IPS-20b (cell line): ENCODE measurements around the gene POFUT1.

Experiments
- H3K27ac ChIP-seq: one replicate; pipeline ENCODE4 v1.5.1; 2013; ENCODE audit warnings: low read length
- H3K27me3 ChIP-seq: 2 replicates; pipeline ENCODE4 v1.6.1; 2013; ENCODE audit warnings: mild to moderate bottlenecking, low read length, inconsistent platforms; ENCODE audit not compliant: insufficient read depth
- H3K36me3 ChIP-seq: 2 replicates; pipeline ENCODE4 v1.6.1; 2013; ENCODE audit warnings: low read depth, mild to moderate bottlenecking, inconsistent platforms, low read length, moderate library complexity; ENCODE audit not compliant: insufficient read depth
- H3K4me1 ChIP-seq: 2 replicates; pipeline ENCODE4 v1.6.1; 2013; ENCODE audit warnings: mild to moderate bottlenecking, control low read depth, inconsistent platforms, low read length, moderate library complexity; ENCODE audit not compliant: insufficient read depth
- H3K4me3 ChIP-seq: 2 replicates; pipeline ENCODE4 v1.5.1; 2013; ENCODE audit warnings: mild to moderate bottlenecking, low read length, inconsistent platforms
- H3K9ac ChIP-seq: 2 replicates; pipeline ENCODE4 v1.6.1; 2013; ENCODE audit warnings: low read depth, mild to moderate bottlenecking, inconsistent platforms, low read length, moderate library complexity
- H3K9me3 ChIP-seq: 2 replicates; pipeline ENCODE4 v1.6.1; 2013; ENCODE audit warnings: mild to moderate bottlenecking, low read depth, low read length, inconsistent platforms; ENCODE audit not compliant: insufficient read depth

POFUT1 gene

DNA sequence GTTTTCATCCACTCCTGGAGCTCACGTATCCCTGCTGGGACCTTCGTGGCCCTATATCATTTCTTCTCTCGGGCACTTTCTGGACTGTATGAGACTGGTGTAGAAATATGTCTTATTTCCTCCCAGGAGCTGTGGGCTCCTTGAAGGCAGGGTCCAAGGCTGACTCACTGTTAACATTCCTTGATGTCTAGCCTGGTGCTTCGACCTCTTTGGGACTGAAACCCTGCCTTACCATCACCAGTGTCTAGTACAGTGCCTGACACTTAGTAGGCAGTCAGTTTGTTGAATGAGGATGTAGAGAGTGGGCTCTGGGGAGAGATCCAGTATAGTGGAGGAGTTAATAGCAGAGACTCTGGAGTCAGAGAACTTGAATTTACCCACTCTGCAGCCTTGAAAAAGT, 23.6 kb downstream of the POFUT1 start:
- H3K27ac ChIP-seq: no peak overlapping the region
- H3K9me3 ChIP-seq: no peaks in the 10 kb centered on the region

DNA sequence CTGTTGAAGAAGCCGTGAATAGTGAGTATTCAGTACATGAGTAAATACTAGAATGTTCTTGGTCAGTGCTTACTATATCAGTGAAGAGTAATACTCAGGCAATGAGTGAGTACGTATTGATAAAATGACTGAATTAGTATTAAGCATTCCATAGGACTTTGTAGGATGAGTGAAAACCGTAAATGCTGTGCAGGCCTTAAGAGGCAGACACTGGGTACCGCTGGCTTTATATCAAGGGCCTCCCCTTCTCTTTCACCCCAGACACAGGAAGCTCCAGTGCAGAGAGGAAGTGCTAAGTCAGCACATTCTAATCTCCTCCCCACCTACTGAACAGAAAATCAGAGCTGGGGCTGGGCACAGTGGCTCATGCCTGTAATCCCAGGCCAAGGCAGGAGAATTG, 24.2 kb downstream of the POFUT1 start:
- Histone ChIP-seq H3K4me3 (no peak overlapping the region), H3K27ac (no peak overlapping the region), H3K4me1 (no peaks in the 10 kb centered on the region), H3K36me3 (peaks cover 84% of the 10 kb centered on the region), H3K9me3 (no peaks in the 10 kb centered on the region), H3K27me3 (no peaks in the 10 kb centered on the region), H3K9ac (no peak overlapping the region)

More for the DNA sequence above, 23.6 kb downstream of the POFUT1 start:
- Histone ChIP-seq H3K9ac (no peak overlapping the region), H3K27me3 (no peaks in the 10 kb centered on the region), H3K36me3 (peaks cover 89% of the 10 kb centered on the region), H3K4me3 (no peak overlapping the region), H3K4me1 (no peaks in the 10 kb centered on the region)

DNA sequence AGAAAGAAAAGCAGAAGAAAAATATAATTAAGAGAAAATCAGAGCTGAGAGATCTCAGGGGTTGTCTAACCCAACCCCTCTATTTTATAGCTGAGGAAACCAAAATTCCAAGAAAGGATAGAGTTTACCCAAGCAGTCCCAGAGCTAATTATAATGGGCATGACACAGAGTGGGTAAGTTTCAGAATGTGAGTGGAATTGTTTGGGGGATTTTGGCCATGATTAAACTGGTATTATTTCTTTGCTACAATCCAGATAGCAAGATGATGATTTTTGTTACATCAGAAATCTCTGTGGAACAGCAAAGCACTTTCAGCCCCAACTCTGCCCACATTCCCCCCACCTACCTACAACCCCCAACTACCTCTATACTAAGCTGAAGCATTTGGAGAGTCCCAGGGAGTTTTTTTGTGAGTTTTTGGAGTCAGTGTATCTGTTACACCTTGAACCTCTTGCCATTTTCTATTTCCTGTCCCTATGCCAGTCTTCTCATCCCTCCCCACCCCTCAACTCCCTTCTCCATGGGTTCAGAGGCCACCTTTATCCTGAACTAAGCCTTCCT, 24.7 kb downstream of the POFUT1 start:
- Histone ChIP-seq H3K36me3 (peaks cover 82% of the 10 kb centered on the region), H3K27me3 (no peaks in the 10 kb centered on the region), H3K9me3 (no peaks in the 10 kb centered on the region), H3K9ac (no peak overlapping the region), H3K4me1 (no peaks in the 10 kb centered on the region), H3K4me3 (no peak overlapping the region), H3K27ac (no peak overlapping the region)

DNA sequence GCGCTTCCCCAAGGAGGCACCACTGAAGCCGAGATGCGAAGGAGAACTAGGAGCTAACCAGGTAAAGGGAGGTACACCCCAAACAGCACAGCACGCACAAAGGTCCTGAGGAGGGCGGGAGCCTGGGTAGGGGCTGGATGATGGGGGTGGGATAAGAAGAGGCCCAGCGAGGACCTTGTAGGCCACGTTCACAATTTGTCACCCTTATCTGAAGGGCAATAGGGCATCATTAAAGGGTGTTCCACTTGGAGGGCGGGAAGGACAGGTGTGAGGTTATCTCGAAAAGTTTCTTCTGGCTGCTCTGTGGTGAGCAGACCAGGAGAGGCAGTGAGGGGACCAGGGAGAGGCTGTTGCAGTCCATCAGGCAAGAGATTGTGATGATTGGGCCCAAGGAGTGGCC, 25.6 kb downstream of the POFUT1 start:
- peaks cover 75% of the 10 kb centered on the region for H3K36me3 ChIP-seq
- H3K27ac ChIP-seq: no peak overlapping the region
- no peaks in the 10 kb centered on the region for H3K4me1 ChIP-seq

DNA sequence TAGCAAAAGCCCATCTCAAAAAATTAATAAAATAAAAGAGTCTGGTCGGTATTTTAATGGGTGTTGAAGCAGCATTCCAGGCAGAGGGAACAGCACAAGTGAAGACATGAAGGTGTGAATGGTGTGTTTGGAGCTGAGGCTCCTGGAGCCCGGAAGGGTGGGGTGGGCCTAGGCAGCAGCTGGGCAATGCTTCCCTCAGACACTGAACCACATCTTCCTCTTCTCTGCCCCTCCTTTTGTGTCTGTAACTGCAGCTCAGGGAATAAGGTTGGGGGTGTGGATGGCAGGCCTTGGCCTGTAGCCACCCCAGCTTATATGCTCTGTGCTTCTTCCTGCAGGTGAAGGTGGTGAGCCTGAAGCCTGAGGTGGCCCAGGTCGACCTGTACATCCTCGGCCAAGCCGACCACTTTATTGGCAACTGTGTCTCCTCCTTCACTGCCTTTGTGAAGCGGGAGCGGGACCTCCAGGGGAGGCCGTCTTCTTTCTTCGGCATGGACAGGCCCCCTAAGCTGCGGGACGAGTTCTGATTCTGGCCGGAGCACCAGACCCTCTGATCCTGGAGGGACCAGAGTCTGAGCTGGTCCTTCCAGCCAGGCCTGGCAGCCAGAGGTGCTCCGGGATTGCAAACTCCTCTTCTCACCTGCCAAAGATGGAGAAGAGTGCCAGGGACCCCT, 26.6 kb downstream of the POFUT1 start:
- Histone ChIP-seq H3K9me3 (no peaks in the 10 kb centered on the region), H3K36me3 (peaks cover 65% of the 10 kb centered on the region)

More for the DNA sequence above, 25.6 kb downstream of the POFUT1 start:
- Histone ChIP-seq H3K9me3 (no peaks in the 10 kb centered on the region), H3K4me3 (no peak overlapping the region), H3K9ac (no peak overlapping the region), H3K27me3 (no peaks in the 10 kb centered on the region)

DNA sequence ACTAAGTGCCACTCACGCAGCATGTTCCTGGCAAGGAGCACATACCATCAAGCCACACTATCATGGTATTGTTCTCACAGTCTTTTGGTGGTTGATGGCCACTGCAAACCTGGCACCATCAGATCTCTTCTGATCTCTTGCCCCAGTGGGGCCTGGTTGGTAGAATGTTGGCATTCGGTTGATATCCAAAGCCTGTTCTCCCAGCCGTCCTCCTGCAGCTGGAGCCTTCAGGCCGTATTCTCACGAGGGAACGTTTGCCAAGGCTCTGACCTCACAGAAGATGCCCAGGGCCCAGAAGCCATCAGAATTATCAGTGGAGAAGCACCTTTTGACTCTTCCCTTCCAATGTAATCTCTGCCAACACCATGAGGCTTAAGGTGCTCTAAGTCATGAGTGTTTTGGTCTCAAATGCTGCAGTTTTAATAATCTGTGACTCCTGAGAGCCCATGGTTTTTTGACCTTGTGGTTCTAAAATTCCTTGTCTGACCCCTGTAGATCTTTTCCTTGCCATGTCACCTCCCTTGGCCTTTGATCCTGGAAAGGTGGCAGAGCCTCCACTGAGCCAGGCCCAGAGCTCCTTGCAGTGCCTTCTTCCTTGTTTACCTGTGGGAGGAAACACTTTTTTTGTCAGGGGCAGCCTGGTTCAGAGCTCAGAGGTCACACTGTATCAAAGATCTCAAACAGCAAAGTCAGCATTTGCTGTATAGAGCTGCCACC, 27.8 kb downstream of the POFUT1 start:
- H3K4me3 ChIP-seq: no peak overlapping the region
- peaks cover 59% of the 10 kb centered on the region for H3K36me3 ChIP-seq

More for the DNA sequence above, 26.6 kb downstream of the POFUT1 start:
- Histone ChIP-seq H3K27me3 (no peaks in the 10 kb centered on the region), H3K9ac (no peak overlapping the region), H3K4me1 (no peaks in the 10 kb centered on the region), H3K4me3 (no peak overlapping the region), H3K27ac (no peak overlapping the region)

DNA sequence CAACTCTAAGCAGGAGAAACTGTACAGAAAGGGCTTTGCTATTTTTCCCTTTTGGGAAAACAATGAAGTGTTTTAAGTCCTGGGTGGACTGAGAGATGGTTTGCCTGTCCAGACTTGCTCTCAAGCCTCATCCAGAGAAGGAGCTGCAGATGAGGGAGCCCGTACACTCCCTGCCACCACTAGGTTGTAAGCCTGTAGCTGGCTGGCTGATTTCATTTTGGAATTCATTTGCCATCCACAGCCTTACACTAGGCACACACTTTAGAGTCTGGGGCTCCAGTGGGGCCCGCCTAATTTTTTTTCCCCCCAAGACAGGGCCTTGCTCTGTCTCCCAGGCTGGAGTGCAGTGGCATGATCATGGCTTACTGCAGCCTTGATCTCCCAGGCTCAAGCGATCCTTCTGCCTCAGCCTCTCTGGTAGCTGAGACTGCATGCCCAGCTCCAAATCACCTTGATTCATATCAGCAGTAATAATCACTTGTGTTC, 28.4 kb downstream of the POFUT1 start:
- peaks cover 53% of the 10 kb centered on the region for H3K36me3 ChIP-seq
- H3K4me1 ChIP-seq: peaks cover 9% of the 10 kb centered on the region; the same call in 1 of the 2 replicates
- H3K27ac ChIP-seq: no peak overlapping the region
- H3K9me3 ChIP-seq: no peaks in the 10 kb centered on the region
- no peak overlapping the region for H3K4me3 ChIP-seq
- no peaks in the 10 kb centered on the region for H3K27me3 ChIP-seq
- no peak overlapping the region for H3K9ac ChIP-seq

More for the DNA sequence above, 27.8 kb downstream of the POFUT1 start:
- H3K9ac ChIP-seq: no peak overlapping the region
- H3K27ac ChIP-seq: no peak overlapping the region
- H3K27me3 ChIP-seq: no peaks in the 10 kb centered on the region
- no peaks in the 10 kb centered on the region for H3K9me3 ChIP-seq
- H3K4me1 ChIP-seq: peaks cover 8% of the 10 kb centered on the region; the same call in 1 of the 2 replicates

DNA sequence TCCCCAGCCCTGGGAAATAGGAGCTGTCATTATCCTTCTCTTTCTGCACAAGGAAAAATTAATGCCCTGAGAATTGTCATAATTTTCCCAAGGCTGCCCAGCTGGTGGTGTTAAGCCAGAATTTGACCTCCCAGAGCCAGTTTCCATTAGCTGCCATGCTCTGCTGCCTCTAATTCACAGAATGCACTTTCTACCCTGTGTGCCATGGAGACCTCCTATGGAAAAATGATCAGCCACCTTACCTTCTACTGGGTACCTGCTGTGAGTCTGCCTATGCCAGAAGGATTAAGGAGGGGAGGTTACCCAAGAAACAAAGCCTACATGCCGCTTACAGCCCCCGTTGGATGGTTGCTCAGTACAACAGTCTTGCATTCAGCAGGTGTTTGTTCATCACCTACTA, 29.1 kb downstream of the POFUT1 start:
- Histone ChIP-seq H3K27me3 (no peaks in the 10 kb centered on the region), H3K4me1 (peaks cover 9% of the 10 kb centered on the region; the same call in 1 of the 2 replicates), H3K27ac (no peak overlapping the region), H3K9me3 (no peaks in the 10 kb centered on the region), H3K4me3 (no peak overlapping the region), H3K36me3 (peaks cover 46% of the 10 kb centered on the region), H3K9ac (no peak overlapping the region)

DNA sequence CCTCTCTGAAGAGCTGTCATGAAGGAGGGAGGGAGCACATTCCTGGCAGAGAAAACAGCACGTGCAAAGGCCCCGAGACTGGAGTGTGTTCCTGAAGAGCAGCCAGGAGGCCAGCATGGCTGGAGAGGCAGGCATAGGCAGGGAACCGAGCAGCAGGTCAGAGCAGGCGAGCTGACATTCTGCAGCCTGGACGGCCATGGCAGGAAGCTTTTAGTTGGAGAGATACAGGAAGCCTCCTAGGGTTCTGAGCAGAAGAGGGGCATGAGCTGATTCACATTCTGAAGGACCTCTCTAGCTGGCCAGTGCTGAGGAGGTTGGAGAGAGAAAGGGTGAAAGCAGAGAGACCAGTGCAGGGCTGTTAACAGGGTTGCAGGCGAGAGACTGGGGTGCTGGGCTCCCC, 29.7 kb downstream of the POFUT1 start:
- peaks cover 40% of the 10 kb centered on the region for H3K36me3 ChIP-seq
- no peaks in the 10 kb centered on the region for H3K27me3 ChIP-seq
- H3K9ac ChIP-seq: no peak overlapping the region
- H3K27ac ChIP-seq: no peak overlapping the region
- H3K9me3 ChIP-seq: no peaks in the 10 kb centered on the region
- H3K4me3 ChIP-seq: no peak overlapping the region
- H3K4me1 ChIP-seq: peaks cover 9% of the 10 kb centered on the region; the same call in 1 of the 2 replicates

DNA sequence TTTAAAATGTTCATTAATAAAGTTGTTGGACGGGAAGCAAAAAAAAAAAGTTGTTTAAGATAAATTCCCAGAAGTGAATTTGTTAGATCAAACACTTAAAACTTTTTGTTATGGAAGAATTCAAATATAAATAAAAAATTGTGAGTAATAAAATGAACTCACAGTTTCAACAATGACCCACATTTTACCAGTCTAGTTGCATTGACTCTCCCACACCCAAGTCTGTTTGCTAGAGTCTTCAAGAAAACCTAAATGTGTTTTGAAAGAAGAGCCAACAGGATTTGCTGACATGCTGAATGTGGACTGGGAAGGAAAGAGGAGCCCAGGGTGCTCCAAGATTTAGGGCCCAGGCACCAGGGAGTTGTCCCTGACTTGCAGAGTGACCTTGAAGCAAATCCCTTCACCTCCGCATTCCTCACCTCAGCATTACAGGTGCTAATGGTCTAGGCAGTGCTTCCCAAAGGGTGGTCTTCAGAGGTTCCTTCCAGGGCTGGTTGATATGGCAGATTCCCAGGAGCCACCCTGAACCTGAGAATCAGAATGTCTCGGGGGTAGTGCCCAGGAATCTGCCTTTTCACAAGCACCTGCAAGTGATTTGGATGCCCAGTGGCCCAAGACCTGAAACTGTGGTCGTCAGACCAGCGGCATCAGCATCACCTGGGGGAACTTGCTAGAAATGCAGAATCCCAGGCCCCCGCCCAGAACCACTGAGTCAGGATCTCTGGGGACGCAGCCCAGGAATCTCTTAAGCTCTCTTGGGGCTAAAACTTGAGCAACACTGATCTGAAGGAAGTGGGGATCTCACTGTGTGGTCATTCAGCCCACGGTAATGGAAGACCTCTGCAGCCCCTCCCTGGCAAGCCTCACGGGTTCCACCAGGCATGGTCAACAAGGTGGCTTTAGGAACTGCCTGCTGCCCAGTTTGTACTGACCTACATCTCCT, 31.1 kb downstream of the POFUT1 start:
- H3K9me3 ChIP-seq: no peaks in the 10 kb centered on the region
- peaks cover 9% of the 10 kb centered on the region; the same call in 1 of the 2 replicates for H3K4me1 ChIP-seq
- no peaks in the 10 kb centered on the region for H3K27me3 ChIP-seq
- peaks cover 27% of the 10 kb centered on the region for H3K36me3 ChIP-seq
- no peak overlapping the region for H3K9ac ChIP-seq
- no peak overlapping the region for H3K4me3 ChIP-seq
- no peak overlapping the region for H3K27ac ChIP-seq

DNA sequence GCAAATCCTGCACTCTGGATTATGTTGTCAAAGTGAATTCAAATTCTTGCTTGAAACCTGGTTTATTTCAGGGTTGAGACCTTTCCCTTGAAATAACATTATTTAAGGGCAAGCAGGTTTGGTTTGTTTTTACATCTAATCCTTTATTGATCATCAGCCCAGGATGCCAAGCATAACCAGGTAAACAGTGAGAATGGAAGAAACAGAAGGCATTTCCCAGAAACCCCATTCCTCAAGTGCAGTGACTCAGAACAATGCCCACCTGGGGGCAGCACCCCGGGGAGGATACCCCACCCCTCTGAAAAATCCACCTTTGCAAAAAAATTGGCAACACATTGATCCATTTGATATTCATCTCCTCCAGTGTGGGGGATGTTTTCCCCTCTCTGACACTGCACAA, 32.5 kb downstream of the POFUT1 start:
- Histone ChIP-seq H3K9ac (no peak overlapping the region), H3K4me3 (no peak overlapping the region), H3K27me3 (no peaks in the 10 kb centered on the region), H3K4me1 (peaks cover 9% of the 10 kb centered on the region; the same call in 1 of the 2 replicates), H3K27ac (no peak overlapping the region), H3K9me3 (no peaks in the 10 kb centered on the region), H3K36me3 (peaks cover 12% of the 10 kb centered on the region)
